A673 (cell line): ENCODE data around the gene SRPRB.

ENCODE experiments used
- CTCF ChIP-seq: fragments of 300-800, 200-600 bp; sonication (generic); conservative IDR thresholded peaks from 2 replicates; pipeline ENCODE4 v1.5.1; 2017; ENCODE audit warnings: low read depth, mild to moderate bottlenecking, antibody characterized with exemption, low read length, moderate library complexity, mixed read lengths
- EZH2 ChIP-seq: fragments of 200-600 bp; sonication (generic); IDR thresholded peaks from 2 replicates; pipeline ENCODE4 v1.6.1; 2017; ENCODE audit warnings: borderline replicate concordance, low read depth, mild to moderate bottlenecking, mixed read lengths, antibody characterized with exemption, low read length; ENCODE audit not compliant: poor library complexity, severe bottlenecking

GRCh38 chr3:133853063-133853924 lies 47.7 kb downstream of the SRPRB start:
- TF ChIP-seq CTCF (no peak), EZH2 (no peak)
